ENCODE results near the gene CD22. TPM values are rescaled to one million over a fixed set of nuclear protein-coding genes. Genes with fewer than 3 reads are reported as not detected.

CD22 gene
- total and polyA plus RNA-seq, 8 donors, result 5.2 to 63.2 (median 12.0) TPM

GRCh38 chr19:35302446-35302845 lies 26.5 kb upstream of the CD22 start:
- peak in 1 of 4 donors; percentile 50 for DNase-seq

GRCh38 chr19:35303357-35303915 lies 25.6 kb upstream of the CD22 start:
- no peaks in the 10 kb centered on the region for H3K36me3 ChIP-seq
- no peak overlapping the region for H3K4me3 ChIP-seq
- DNase-seq, result peak in 1 of 4 donors; percentile 4
- ATAC-seq, result no peak
- no peak for TF ChIP-seq CTCF (IDR thresholded peaks at IDR 0.05)
- intact Hi-C loops (cut with DNase I), result no loop called here
- no peaks in the 10 kb centered on the region for H3K9me3 ChIP-seq
- H3K4me1 ChIP-seq, result peaks cover 0 to 9% of the 10 kb centered on the region in 2 donors
- no peak overlapping the region for H3K27ac ChIP-seq
- H3K27me3 ChIP-seq, result peaks cover 0 to 19% of the 10 kb centered on the region in 2 donors

More at GRCh38 chr19:35302446-35302845, 26.5 kb upstream of the CD22 start:
- Histone ChIP-seq H3K4me1 (peaks cover 0 to 9% of the 10 kb centered on the region in 2 donors), H3K27ac (no peak overlapping the region), H3K4me3 (no peak overlapping the region), H3K36me3 (no peaks in the 10 kb centered on the region), H3K27me3 (peaks cover 0 to 19% of the 10 kb centered on the region in 2 donors), H3K9me3 (no peaks in the 10 kb centered on the region)
- intact Hi-C loops (cut with DNase I), result no loop called here
- TF ChIP-seq CTCF (IDR thresholded peaks at IDR 0.05), result no peak
- ATAC-seq, result no peak

- H3K4me1 ChIP-seq, result peaks cover 0 to 9% of the 10 kb centered on the region in 2 donors
- no peaks in the 10 kb centered on the region for H3K36me3 ChIP-seq
- H3K27ac ChIP-seq, result no peak overlapping the region
- ATAC-seq, result no peak
- no peak for TF ChIP-seq CTCF (IDR thresholded peaks at IDR 0.05)
- no peak overlapping the region for H3K4me3 ChIP-seq
- intact Hi-C loops (cut with DNase I), result no loop called here
- peak in 1 of 4 donors; percentile 28 for DNase-seq
- peaks cover 0 to 18% of the 10 kb centered on the region in 2 donors for H3K27me3 ChIP-seq
- no peaks in the 10 kb centered on the region for H3K9me3 ChIP-seq
Observed at GRCh38 chr19:35304036-35304435, 25.0 kb upstream of the CD22 start.

- ATAC-seq (no peak), DNase-seq (peak in 1 of 4 donors; percentile 39)
- intact Hi-C loops (cut with DNase I), result no loop called here
- H3K9me3 ChIP-seq, result no peaks in the 10 kb centered on the region
- H3K27ac ChIP-seq, result no peak overlapping the region
- H3K36me3 ChIP-seq, result no peaks in the 10 kb centered on the region
- peaks cover 0 to 8% of the 10 kb centered on the region in 2 donors for H3K27me3 ChIP-seq
- no peak for TF ChIP-seq CTCF (IDR thresholded peaks at IDR 0.05)
- no peak overlapping the region for H3K4me3 ChIP-seq
- peaks cover 0 to 9% of the 10 kb centered on the region in 2 donors for H3K4me1 ChIP-seq
Observed at GRCh38 chr19:35305181-35305580, 23.8 kb upstream of the CD22 start.

GRCh38 chr19:35306473-35307246 lies 22.3 kb upstream of the CD22 start:
- no peak for ATAC-seq

More at GRCh38 chr19:35306473-35307246, 22.3 kb upstream of the CD22 start:
- Histone ChIP-seq H3K27ac (no peak overlapping the region), H3K27me3 (peaks cover 0 to 5% of the 10 kb centered on the region in 2 donors), H3K4me3 (no peak overlapping the region), H3K9me3 (no peaks in the 10 kb centered on the region), H3K36me3 (no peaks in the 10 kb centered on the region), H3K4me1 (peaks cover 0 to 9% of the 10 kb centered on the region in 2 donors)
- peak in 1 of 4 donors; percentile 22 for DNase-seq
- no peak for TF ChIP-seq CTCF (IDR thresholded peaks at IDR 0.05)
- intact Hi-C loops (cut with DNase I), result no loop called here
